Measurements from ENCODE around the gene C16orf54.
"Not testable (repeated sequence)": the region's sequence is repeated elsewhere in the genome, so short reads cannot be mapped to it uniquely, and the experiment has no call there.

Gene C16orf54

DNA sequence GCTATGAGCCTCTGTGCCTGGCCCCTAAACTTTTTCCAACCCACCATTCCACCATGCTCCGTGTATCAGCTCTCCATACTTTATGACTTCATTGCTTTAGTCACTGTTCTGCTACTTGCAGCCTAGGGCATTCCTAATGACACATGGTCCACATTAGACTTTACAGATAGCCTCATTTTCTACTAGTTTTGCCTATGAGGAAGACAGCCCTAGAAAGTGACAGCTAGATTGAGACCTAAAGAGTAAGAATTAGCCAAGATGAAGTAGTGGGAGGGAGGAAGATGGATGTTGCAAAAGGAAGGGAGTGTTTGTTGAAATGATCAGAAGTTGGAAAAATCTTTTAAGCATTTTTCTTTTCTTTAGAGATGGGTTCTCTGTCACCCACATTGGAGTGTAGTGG lies 11.0 kb downstream of the C16orf54 start:
- DNase-seq (ENCODE audit: low spot score), result no peak
- Histone ChIP-seq H2BK12ac (ENCODE audit: low read length) (no peak overlapping the region), H3K18ac (ENCODE audit: low read length) (no peak overlapping the region), H2AFZ (ENCODE audit: low read length) (no peak overlapping the region), H3K27ac (replicated peaks; ENCODE audit: low read length) (no peak overlapping the region), H2BK5ac (ENCODE audit: low read length) (no peak overlapping the region), H3K9ac (ENCODE audit: low read depth, low read length, poor library complexity) (no peak overlapping the region), H2AK5ac (ENCODE audit: low read depth, low read length) (no peak overlapping the region), H3K23ac (ENCODE audit: low read depth, low read length, poor library complexity) (no peak overlapping the region), H3K4me2 (ENCODE audit: insufficient read depth, low read length, poor library complexity, severe bottlenecking) (no peak overlapping the region), H4K8ac (ENCODE audit: low read depth, low read length) (no peak overlapping the region), H3K4ac (ENCODE audit: low read length) (no peak overlapping the region), H3K9me3 (replicated peaks in 1 of 2; ENCODE audit: control insufficient read depth in 2 of 2, insufficient read depth in 1 of 2, low read depth in 1 of 2, low read length in 2 of 2) (no peaks in the 10 kb centered on the region), H2BK120ac (ENCODE audit: low read depth, low read length) (no peak overlapping the region), H3K79me1 (ENCODE audit: low read depth, low read length) (no peaks in the 10 kb centered on the region), H3K4me1 (ENCODE audit: control insufficient read depth in 2 of 2, insufficient read depth in 1 of 2, low read depth in 1 of 2, low read length in 2 of 2) (no peaks in the 10 kb centered on the region), H3K4me3 (ENCODE audit: low read length in 2 of 2) (no peak overlapping the region), H3K36me3 (replicated peaks in 1 of 2; ENCODE audit: control insufficient read depth in 2 of 2, insufficient read depth in 2 of 2, low read length in 2 of 2) (no peaks in the 10 kb centered on the region), H3K14ac (ENCODE audit: low read length) (no peak overlapping the region), H2BK15ac (ENCODE audit: low read length) (no peak overlapping the region), H3K27me3 (ENCODE audit: control insufficient read depth in 3 of 3, insufficient read depth in 3 of 3, low read depth in 1 of 3, low read length in 3 of 3) (peaks cover 0 to 2% (median 0%) of the 10 kb centered on the region in 3 experiments), H4K91ac (ENCODE audit: low read depth, low read length, poor library complexity) (no peak overlapping the region)
- no CpG with 5 or more reads among the region's 1 CpG for WGBS, 2 donors (ENCODE audit: extremely low coverage in 2 of 2, insufficient read length in 2 of 2, insufficient replicate concordance in 1 of 2)

DNA sequence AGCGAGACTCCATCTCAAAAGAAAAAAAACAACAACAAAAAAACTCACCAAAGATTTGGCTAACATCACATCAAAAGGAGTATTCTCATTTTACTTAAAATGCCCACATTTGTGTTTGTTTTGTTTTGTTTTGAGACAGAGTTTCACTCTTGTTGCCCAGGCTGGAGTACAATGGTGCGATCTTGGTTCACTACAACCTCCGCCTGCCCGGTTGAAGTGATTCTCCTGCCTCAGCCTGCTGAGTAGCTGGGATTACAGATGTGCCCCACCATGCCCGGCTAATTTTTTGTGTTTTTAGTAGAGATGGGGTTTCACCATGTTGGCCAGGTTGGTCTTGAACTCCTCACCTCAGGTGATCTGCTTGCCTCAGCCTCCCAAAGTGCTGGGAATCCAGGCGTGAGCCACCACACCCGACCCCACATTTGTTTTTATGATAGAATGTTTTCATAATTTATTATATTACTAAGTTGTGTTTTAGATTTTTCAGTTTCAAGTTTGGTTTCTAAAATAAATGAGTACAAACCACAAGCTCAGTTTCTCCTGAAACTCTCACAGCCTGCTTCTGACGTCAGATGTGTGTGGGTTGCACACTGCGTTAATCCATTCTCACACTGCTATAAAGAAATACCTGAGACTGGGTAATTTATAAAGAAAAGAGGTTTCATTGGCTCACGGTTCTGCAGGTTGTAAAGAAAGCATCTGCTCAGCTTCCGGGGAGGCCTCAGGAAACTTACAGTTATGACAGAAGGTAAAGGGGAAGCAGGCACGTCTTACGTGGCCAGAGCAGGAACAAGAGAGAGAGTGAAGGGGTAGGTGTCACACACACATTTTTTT lies 13.8 kb downstream of the C16orf54 start:
- H3K18ac ChIP-seq (ENCODE audit: low read length); H3K14ac ChIP-seq (ENCODE audit: low read length); H2BK120ac ChIP-seq (ENCODE audit: low read depth, low read length); H3K23ac ChIP-seq (ENCODE audit: low read depth, low read length, poor library complexity); H3K27me3 ChIP-seq (ENCODE audit: control insufficient read depth in 3 of 3, insufficient read depth in 3 of 3, low read depth in 1 of 3, low read length in 3 of 3); H3K79me1 ChIP-seq (ENCODE audit: low read depth, low read length); H3K9me3 ChIP-seq (replicated peaks in 1 of 2; ENCODE audit: control insufficient read depth in 2 of 2, insufficient read depth in 1 of 2, low read depth in 1 of 2, low read length in 2 of 2); H2BK5ac ChIP-seq (ENCODE audit: low read length); H2AK5ac ChIP-seq (ENCODE audit: low read depth, low read length); H3K36me3 ChIP-seq (replicated peaks in 1 of 2; ENCODE audit: control insufficient read depth in 2 of 2, insufficient read depth in 2 of 2, low read length in 2 of 2); DNase-seq (ENCODE audit: low spot score); H3K4ac ChIP-seq (ENCODE audit: low read length); H2BK15ac ChIP-seq (ENCODE audit: low read length); H3K4me2 ChIP-seq (ENCODE audit: insufficient read depth, low read length, poor library complexity, severe bottlenecking); H3K9ac ChIP-seq (ENCODE audit: low read depth, low read length, poor library complexity); H2AFZ ChIP-seq (ENCODE audit: low read length); H3K4me3 ChIP-seq (ENCODE audit: low read length in 2 of 2); H3K27ac ChIP-seq (replicated peaks; ENCODE audit: low read length); H4K91ac ChIP-seq (ENCODE audit: low read depth, low read length, poor library complexity); H3K4me1 ChIP-seq (ENCODE audit: control insufficient read depth in 2 of 2, insufficient read depth in 1 of 2, low read depth in 1 of 2, low read length in 2 of 2); H4K8ac ChIP-seq (ENCODE audit: low read depth, low read length); H2BK12ac ChIP-seq (ENCODE audit: low read length): not testable (repeated sequence)
- no CpG with 5 or more reads among the region's 13 CpGs for WGBS, 2 donors (ENCODE audit: extremely low coverage in 2 of 2, insufficient read length in 2 of 2, insufficient replicate concordance in 1 of 2)

DNA sequence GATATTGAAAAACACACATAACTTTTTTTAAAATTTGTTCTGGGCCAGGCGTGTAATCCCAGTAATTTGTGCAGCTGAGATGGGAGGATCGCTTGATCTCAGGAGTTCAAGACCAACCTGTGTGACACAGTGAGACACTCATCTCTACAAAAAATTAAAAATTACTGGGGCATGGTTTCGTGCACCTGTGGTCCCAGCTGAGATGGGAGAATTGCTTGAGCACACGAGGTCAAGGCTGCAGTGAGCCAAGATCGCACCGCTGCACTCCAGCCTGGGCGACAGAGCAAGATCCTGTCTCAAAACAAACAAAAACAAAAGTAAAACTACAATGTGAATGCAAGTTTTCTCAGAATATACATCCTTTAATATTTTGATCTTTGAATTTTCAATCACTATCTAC lies 15.1 kb downstream of the C16orf54 start:
- no CpG with 5 or more reads among the region's 7 CpGs for WGBS, 2 donors (ENCODE audit: extremely low coverage in 2 of 2, insufficient read length in 2 of 2, insufficient replicate concordance in 1 of 2)

DNA sequence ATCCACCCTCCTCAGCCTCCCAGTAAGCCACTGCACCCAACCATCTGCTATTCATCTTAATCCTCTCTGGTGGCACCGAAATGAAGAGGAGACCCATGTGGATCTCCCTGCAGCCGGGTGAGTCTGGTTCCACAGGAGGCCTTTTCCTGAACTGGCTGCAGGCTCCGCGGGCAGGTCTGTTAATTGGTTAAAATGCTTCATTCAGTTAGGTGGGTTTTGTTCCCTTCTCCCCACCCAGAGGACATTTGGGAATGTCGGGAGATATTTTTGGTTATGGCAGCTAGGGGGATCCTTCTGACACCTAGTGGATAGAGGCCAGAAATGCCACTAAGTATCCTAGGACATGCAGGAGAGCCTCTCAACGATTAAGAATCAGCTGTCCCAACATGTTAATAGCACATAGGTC lies 16.7 kb downstream of the C16orf54 start:
- no peaks in the 10 kb centered on the region for H3K27me3 ChIP-seq (ENCODE audit: control insufficient read depth in 3 of 3, insufficient read depth in 3 of 3, low read depth in 1 of 3, low read length in 3 of 3)
- no peaks in the 10 kb centered on the region for H3K79me1 ChIP-seq (ENCODE audit: low read depth, low read length)
- H4K8ac ChIP-seq (ENCODE audit: low read depth, low read length), result no peak overlapping the region
- no CpG with 5 or more reads among the region's 6 CpGs for WGBS, 2 donors (ENCODE audit: extremely low coverage in 2 of 2, insufficient read length in 2 of 2, insufficient replicate concordance in 1 of 2)
- no peak overlapping the region for H3K18ac ChIP-seq (ENCODE audit: low read length)
- H2BK5ac ChIP-seq (ENCODE audit: low read length), result no peak overlapping the region
- H3K23ac ChIP-seq (ENCODE audit: low read depth, low read length, poor library complexity), result no peak overlapping the region
- no peak overlapping the region for H2BK15ac ChIP-seq (ENCODE audit: low read length)
- no peak overlapping the region for H3K14ac ChIP-seq (ENCODE audit: low read length)
- no peak overlapping the region for H3K9ac ChIP-seq (ENCODE audit: low read depth, low read length, poor library complexity)
- DNase-seq (ENCODE audit: low spot score), result peak; percentile 36
- H3K4me1 ChIP-seq (ENCODE audit: control insufficient read depth in 2 of 2, insufficient read depth in 1 of 2, low read depth in 1 of 2, low read length in 2 of 2), result no peaks in the 10 kb centered on the region
- no peak overlapping the region for H2AK5ac ChIP-seq (ENCODE audit: low read depth, low read length)
- no peak overlapping the region for H3K27ac ChIP-seq (replicated peaks; ENCODE audit: low read length)
- H3K4me3 ChIP-seq (ENCODE audit: low read length in 2 of 2), result no peak overlapping the region
- H3K9me3 ChIP-seq (replicated peaks in 1 of 2; ENCODE audit: control insufficient read depth in 2 of 2, insufficient read depth in 1 of 2, low read depth in 1 of 2, low read length in 2 of 2), result no peaks in the 10 kb centered on the region
- no peak overlapping the region for H3K4ac ChIP-seq (ENCODE audit: low read length)
- H3K4me2 ChIP-seq (ENCODE audit: insufficient read depth, low read length, poor library complexity, severe bottlenecking), result no peak overlapping the region
- H4K91ac ChIP-seq (ENCODE audit: low read depth, low read length, poor library complexity), result no peak overlapping the region
- H3K36me3 ChIP-seq (replicated peaks in 1 of 2; ENCODE audit: control insufficient read depth in 2 of 2, insufficient read depth in 2 of 2, low read length in 2 of 2), result no peaks in the 10 kb centered on the region
- H2BK12ac ChIP-seq (ENCODE audit: low read length), result no peak overlapping the region
- no peak overlapping the region for H2BK120ac ChIP-seq (ENCODE audit: low read depth, low read length)
- H2AFZ ChIP-seq (ENCODE audit: low read length), result peak overlapping the region; percentile 88

More for the DNA sequence above, 15.1 kb downstream of the C16orf54 start:
- Histone ChIP-seq H3K4ac (ENCODE audit: low read length) (no peak overlapping the region), H3K36me3 (replicated peaks in 1 of 2; ENCODE audit: control insufficient read depth in 2 of 2, insufficient read depth in 2 of 2, low read length in 2 of 2) (no peaks in the 10 kb centered on the region), H3K4me2 (ENCODE audit: insufficient read depth, low read length, poor library complexity, severe bottlenecking) (no peak overlapping the region), H2AFZ (ENCODE audit: low read length) (no peak overlapping the region), H3K18ac (ENCODE audit: low read length) (no peak overlapping the region), H2BK5ac (ENCODE audit: low read length) (no peak overlapping the region), H4K91ac (ENCODE audit: low read depth, low read length, poor library complexity) (no peak overlapping the region), H2BK120ac (ENCODE audit: low read depth, low read length) (no peak overlapping the region), H4K8ac (ENCODE audit: low read depth, low read length) (no peak overlapping the region), H3K23ac (ENCODE audit: low read depth, low read length, poor library complexity) (no peak overlapping the region), H3K79me1 (ENCODE audit: low read depth, low read length) (no peaks in the 10 kb centered on the region), H2BK15ac (ENCODE audit: low read length) (no peak overlapping the region), H3K14ac (ENCODE audit: low read length) (no peak overlapping the region), H3K27ac (replicated peaks; ENCODE audit: low read length) (no peak overlapping the region), H2AK5ac (ENCODE audit: low read depth, low read length) (no peak overlapping the region), H3K4me3 (ENCODE audit: low read length in 2 of 2) (no peak overlapping the region), H3K9me3 (replicated peaks in 1 of 2; ENCODE audit: control insufficient read depth in 2 of 2, insufficient read depth in 1 of 2, low read depth in 1 of 2, low read length in 2 of 2) (no peaks in the 10 kb centered on the region), H3K27me3 (ENCODE audit: control insufficient read depth in 3 of 3, insufficient read depth in 3 of 3, low read depth in 1 of 3, low read length in 3 of 3) (no peaks in the 10 kb centered on the region), H2BK12ac (ENCODE audit: low read length) (no peak overlapping the region), H3K4me1 (ENCODE audit: control insufficient read depth in 2 of 2, insufficient read depth in 1 of 2, low read depth in 1 of 2, low read length in 2 of 2) (no peaks in the 10 kb centered on the region), H3K9ac (ENCODE audit: low read depth, low read length, poor library complexity) (no peak overlapping the region)
- DNase-seq (ENCODE audit: low spot score), result no peak
